HG03521 (cell line): ENCODE results near the gene PDCD1LG2.
"Not testable (repeated sequence)": the region's sequence is repeated elsewhere in the genome, so short reads cannot be mapped to it uniquely, and the experiment has no call there.

ENCODE experiments used
- ATAC-seq: cut with Tn5 transposase; IDR thresholded peaks from one replicate; pipeline ENCODE4 v1.9.1; 2021; ENCODE audit warnings: mild to moderate bottlenecking, moderate library complexity; ENCODE audit not compliant: unreplicated experiment

The PDCD1LG2 gene

GRCh38 chr9:5493679-5494511 lies 16.4 kb upstream of the PDCD1LG2 start:
- ATAC-seq: peak; percentile 80

- ATAC-seq: not testable (repeated sequence)
Measured at GRCh38 chr9:5494765-5495164, 15.6 kb upstream of the PDCD1LG2 start.

GRCh38 chr9:5499157-5499556 lies 11.2 kb upstream of the PDCD1LG2 start:
- no peak for ATAC-seq

- no peak for ATAC-seq
Measured at GRCh38 chr9:5499889-5500398, 10.4 kb upstream of the PDCD1LG2 start.

- no peak for ATAC-seq
Measured at GRCh38 chr9:5500441-5501235, 9.7 kb upstream of the PDCD1LG2 start.

- no peak for ATAC-seq
Measured at GRCh38 chr9:5502553-5502952, 7.8 kb upstream of the PDCD1LG2 start.

- no peak for ATAC-seq
Measured at GRCh38 chr9:5509573-5509972, 758 bp upstream of the PDCD1LG2 start.

- ATAC-seq: no peak
Measured at GRCh38 chr9:5510989-5511388, 658 bp downstream of the PDCD1LG2 start.

- no peak for ATAC-seq
Measured at GRCh38 chr9:5511476-5511875, 1.1 kb downstream of the PDCD1LG2 start.

- ATAC-seq: no peak
Measured at GRCh38 chr9:5511935-5512580, 1.7 kb downstream of the PDCD1LG2 start.

GRCh38 chr9:5512658-5513452 lies 2.5 kb downstream of the PDCD1LG2 start:
- ATAC-seq: no peak

GRCh38 chr9:5513966-5514616 lies 3.8 kb downstream of the PDCD1LG2 start:
- no peak for ATAC-seq

GRCh38 chr9:5514617-5515260 lies 4.4 kb downstream of the PDCD1LG2 start:
- ATAC-seq: no peak

GRCh38 chr9:5515261-5515650 lies 4.9 kb downstream of the PDCD1LG2 start:
- no peak for ATAC-seq

GRCh38 chr9:5516453-5517220 lies 6.3 kb downstream of the PDCD1LG2 start:
- ATAC-seq: no peak

GRCh38 chr9:5518171-5518936 lies 8.0 kb downstream of the PDCD1LG2 start:
- no peak for ATAC-seq

GRCh38 chr9:5518937-5519319 lies 8.6 kb downstream of the PDCD1LG2 start:
- ATAC-seq: no peak

GRCh38 chr9:5524090-5524489 lies 13.8 kb downstream of the PDCD1LG2 start:
- no peak for ATAC-seq
